ENCODE measurements around the gene SMPD2.

The SMPD2 gene

DNA sequence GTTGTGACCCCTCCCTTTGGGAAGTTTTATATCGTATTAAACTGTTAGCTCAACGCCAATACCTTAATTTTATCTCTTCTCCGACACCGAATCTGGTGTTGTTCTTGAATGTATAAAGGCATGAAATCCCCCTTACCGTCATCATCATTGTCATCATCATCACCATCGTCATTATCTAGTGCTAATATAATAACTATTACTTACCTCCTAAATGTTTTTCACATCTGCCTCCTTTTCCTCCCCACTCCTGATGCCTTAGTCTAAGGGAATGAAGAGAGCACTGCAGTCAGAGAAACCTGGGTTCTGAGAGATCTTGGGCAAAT, 43.2 kb downstream of the SMPD2 start:
- DNase-seq (ENCODE audit: low read depth, low spot score), result no peak

DNA sequence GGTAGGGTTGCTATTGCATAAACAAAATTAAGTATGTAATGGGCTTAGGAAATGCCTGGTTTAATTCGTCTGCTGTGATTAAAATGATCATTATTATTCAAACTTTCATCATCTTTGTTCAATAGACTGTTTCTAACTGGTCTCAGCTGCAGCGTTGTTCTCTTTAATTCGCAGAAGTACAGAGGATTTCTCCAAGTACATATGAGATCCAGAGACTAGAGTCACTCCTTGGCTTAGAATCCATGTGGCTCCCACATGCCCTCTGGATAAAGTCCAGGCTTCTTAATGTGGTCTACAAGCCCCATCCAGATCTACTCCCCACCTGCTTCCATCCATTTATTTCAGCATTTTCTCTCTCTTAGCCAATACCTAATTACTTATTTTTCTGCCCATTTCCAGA, 43.6 kb downstream of the SMPD2 start:
- no peak for DNase-seq (ENCODE audit: low read depth, low spot score)

DNA sequence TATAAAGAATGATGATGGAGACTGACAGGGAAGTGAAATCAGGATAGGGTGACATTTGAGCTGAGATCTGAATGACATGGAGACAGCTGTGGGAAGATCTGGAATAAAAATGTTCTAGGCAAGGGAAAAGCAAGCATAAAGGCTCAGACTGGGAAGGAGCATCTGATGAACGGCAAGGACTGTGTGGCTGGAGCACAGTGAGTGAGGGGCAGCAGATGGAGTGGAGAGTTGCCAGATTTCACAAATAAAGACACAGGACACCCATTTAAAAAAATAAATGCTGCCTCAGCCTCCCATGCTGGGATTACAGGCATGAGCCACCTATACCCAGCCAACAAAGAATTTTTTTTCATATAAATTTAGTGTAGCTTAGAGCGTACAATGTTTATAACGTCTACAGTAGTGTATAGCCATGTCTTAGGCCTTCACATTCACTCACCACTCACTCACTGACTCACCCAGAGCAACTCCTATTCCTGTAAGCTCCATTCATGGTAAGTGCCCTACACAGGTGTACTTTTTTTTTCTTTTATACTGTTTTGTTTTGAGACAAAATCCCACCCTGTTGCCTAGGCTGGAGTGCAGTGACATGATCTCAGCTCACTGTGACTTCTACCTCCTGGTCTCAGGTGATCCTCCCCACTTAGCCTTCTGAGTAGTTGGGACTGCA, 44.9 kb downstream of the SMPD2 start:
- DNase-seq (ENCODE audit: low read depth, low spot score), result no peak

- DNase-seq (ENCODE audit: low read depth, low spot score), result no peak
Measured at GRCh38 chr6:109486068-109486467, 45.5 kb downstream of the SMPD2 start.

GRCh38 chr6:109488001-109488400, 47.5 kb downstream of the SMPD2 start:
- no peak for DNase-seq (ENCODE audit: low read depth, low spot score)

- no peak for DNase-seq (ENCODE audit: low read depth, low spot score)
Measured at GRCh38 chr6:109490713-109491112, 50.2 kb downstream of the SMPD2 start.

GRCh38 chr6:109491207-109491938, 50.8 kb downstream of the SMPD2 start:
- no peak for DNase-seq (ENCODE audit: low read depth, low spot score)

All from activated CD4-positive, CD25-positive, alpha-beta regulatory T cell treated with anti-CD3 and anti-CD28 coated beads, Interleukin-2, amount 50 U/mL, for 16 hours (primary cell).